OCI-LY3 (cell line): ENCODE results near the gene CLMN.

Experiments
- H2AFZ ChIP-seq: fragments of 200-600, 300-600 bp; shearing (Covaris generic); 2 replicates; pipeline ENCODE4 v1.6.0; 2014; ENCODE audit warnings: antibody characterized with exemption, low read depth, low read length
- H3K27ac ChIP-seq: fragments of 200-600, 300-600 bp; sonication (generic); 2 replicates; pipeline ENCODE4 v1.5.1; 2014; ENCODE audit warnings: mild to moderate bottlenecking, low read length, moderate library complexity, mixed read lengths
- H3K27me3 ChIP-seq: fragments of 200-600, 300-600 bp; sonication (generic); 2 replicates; pipeline ENCODE4 v1.6.1; 2014; ENCODE audit warnings: low read depth, low read length, mixed read lengths
- H3K36me3 ChIP-seq: fragments of 200-600, 300-600 bp; sonication (generic); replicated peaks from 2 replicates; pipeline ENCODE3; 2014; ENCODE audit warnings: low read depth, low read length, mixed read lengths
- H3K4me1 ChIP-seq: fragments of 300-600, 200-600 bp; sonication (generic); 2 replicates; pipeline ENCODE4 v1.6.1; 2014; ENCODE audit warnings: low read length, mixed read lengths
- H3K4me2 ChIP-seq: fragments of 200-600, 300-600 bp; sonication (generic); 2 replicates; pipeline ENCODE4 v1.6.1; 2014; ENCODE audit warnings: low read length, mixed read lengths
- H3K4me3 ChIP-seq: fragments of 300-600, 200-600 bp; sonication (generic); 2 replicates; pipeline ENCODE4 v1.5.1; 2014; ENCODE audit warnings: antibody characterized with exemption, mild to moderate bottlenecking, low read length, moderate library complexity
- H3K79me2 ChIP-seq: fragments of 300-600, 200-600 bp; shearing (Covaris generic); 2 replicates; pipeline ENCODE4 v1.6.1; 2014; ENCODE audit warnings: mild to moderate bottlenecking, low read length, mixed read lengths
- H3K9ac ChIP-seq: fragments of 300-600, 200-600 bp; shearing (Covaris generic); 2 replicates; pipeline ENCODE4 v1.6.0; 2014; ENCODE audit warnings: mild to moderate bottlenecking, low read length, moderate library complexity
- H3K9me3 ChIP-seq: fragments of 200-600, 300-600 bp; shearing (Covaris generic); 2 replicates; pipeline ENCODE4 v1.6.1; 2014; ENCODE audit warnings: low read length, mixed read lengths; ENCODE audit not compliant: insufficient read depth
- H4K20me1 ChIP-seq: fragments of 200-600, 300-600 bp; sonication (generic); 2 replicates; pipeline ENCODE4 v1.6.1; 2016; ENCODE audit warnings: low read length, mixed read lengths; ENCODE audit not compliant: insufficient read depth
- EZH2phosphoT487 ChIP-seq: fragments of 200-600 bp; shearing (Covaris generic); IDR thresholded peaks from 2 replicates; pipeline ENCODE4 v1.6.1; 2018; ENCODE audit warnings: antibody characterized with exemption, mixed run types, low read depth
- TF ChIP-seq, protein P1 (sequence below): fragments of 200-600, 300-600 bp; sonication (generic); IDR thresholded peaks from 2 replicates; pipeline ENCODE4 v1.5.1; 2014; ENCODE audit warnings: antibody characterized with exemption, low read length, low read depth

CLMN gene

DNA sequence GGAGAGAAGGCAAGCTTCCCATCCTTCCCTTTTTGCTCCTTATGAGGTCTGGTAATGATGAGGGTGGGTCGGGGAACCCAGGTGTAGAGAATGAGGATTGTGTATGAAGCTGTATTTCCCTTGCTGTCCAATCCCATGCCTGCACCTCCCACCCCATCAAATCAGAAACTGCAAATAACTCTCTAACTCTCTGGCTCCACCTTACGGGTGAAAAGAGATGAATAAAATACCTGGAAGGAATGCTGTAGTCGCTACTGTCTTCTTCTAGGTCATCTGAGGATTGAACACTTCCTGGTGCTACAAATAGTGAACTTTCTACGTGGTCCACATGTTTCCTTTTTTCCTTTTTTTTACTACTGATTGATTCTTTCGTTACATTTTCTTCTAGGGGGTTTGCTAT lies 123.4 kb downstream of the CLMN start:
- H3K4me3 ChIP-seq: no peak overlapping the region
- peak overlapping the region; percentile 11; the same call in 1 of the 2 replicates for H3K4me2 ChIP-seq
- no peaks in the 10 kb centered on the region for H4K20me1 ChIP-seq
- TF ChIP-seq, protein P1, sequence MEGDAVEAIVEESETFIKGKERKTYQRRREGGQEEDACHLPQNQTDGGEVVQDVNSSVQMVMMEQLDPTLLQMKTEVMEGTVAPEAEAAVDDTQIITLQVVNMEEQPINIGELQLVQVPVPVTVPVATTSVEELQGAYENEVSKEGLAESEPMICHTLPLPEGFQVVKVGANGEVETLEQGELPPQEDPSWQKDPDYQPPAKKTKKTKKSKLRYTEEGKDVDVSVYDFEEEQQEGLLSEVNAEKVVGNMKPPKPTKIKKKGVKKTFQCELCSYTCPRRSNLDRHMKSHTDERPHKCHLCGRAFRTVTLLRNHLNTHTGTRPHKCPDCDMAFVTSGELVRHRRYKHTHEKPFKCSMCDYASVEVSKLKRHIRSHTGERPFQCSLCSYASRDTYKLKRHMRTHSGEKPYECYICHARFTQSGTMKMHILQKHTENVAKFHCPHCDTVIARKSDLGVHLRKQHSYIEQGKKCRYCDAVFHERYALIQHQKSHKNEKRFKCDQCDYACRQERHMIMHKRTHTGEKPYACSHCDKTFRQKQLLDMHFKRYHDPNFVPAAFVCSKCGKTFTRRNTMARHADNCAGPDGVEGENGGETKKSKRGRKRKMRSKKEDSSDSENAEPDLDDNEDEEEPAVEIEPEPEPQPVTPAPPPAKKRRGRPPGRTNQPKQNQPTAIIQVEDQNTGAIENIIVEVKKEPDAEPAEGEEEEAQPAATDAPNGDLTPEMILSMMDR: peak; percentile 62
- no peak for TF ChIP-seq EZH2phosphoT487
- peaks cover 4% of the 10 kb centered on the region for H3K4me1 ChIP-seq
- no peaks in the 10 kb centered on the region for H3K9me3 ChIP-seq
- H3K79me2 ChIP-seq: no peaks in the 10 kb centered on the region
- H2AFZ ChIP-seq: no peak overlapping the region
- no peaks in the 10 kb centered on the region for H3K27me3 ChIP-seq
- H3K9ac ChIP-seq: no peak overlapping the region
- H3K36me3 ChIP-seq: no peaks in the 10 kb centered on the region
- H3K27ac ChIP-seq: no peak overlapping the region

DNA sequence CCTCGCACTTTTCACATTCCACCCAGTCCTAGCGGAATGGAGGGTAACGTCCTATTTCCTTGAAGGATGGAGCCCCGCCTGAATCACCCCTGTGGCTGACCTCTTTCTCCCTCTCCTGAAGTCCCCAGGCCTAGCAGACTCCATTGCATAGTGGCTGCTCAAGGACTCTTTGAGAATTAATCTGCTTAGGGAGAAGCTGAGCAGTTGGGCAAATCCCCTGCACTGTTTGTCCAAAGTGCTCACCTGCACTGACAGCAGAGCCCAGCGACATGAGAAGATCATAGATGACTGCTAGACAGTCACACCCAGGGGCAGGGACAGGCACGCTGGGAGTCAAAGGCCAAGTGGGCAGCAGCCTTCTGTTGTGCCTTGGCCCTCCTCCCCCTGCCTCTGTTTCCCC lies 124.7 kb downstream of the CLMN start:
- no peak for TF ChIP-seq EZH2phosphoT487
- TF ChIP-seq, protein P1: no peak
- H3K27ac ChIP-seq: no peak overlapping the region
- H3K79me2 ChIP-seq: no peaks in the 10 kb centered on the region
- no peaks in the 10 kb centered on the region for H4K20me1 ChIP-seq
- H3K27me3 ChIP-seq: no peaks in the 10 kb centered on the region
- H3K36me3 ChIP-seq: no peaks in the 10 kb centered on the region
- no peak overlapping the region for H3K9ac ChIP-seq
- no peak overlapping the region for H2AFZ ChIP-seq
- H3K4me2 ChIP-seq: no peak overlapping the region
- peaks cover 4% of the 10 kb centered on the region for H3K4me1 ChIP-seq
- no peaks in the 10 kb centered on the region for H3K9me3 ChIP-seq
- H3K4me3 ChIP-seq: no peak overlapping the region

DNA sequence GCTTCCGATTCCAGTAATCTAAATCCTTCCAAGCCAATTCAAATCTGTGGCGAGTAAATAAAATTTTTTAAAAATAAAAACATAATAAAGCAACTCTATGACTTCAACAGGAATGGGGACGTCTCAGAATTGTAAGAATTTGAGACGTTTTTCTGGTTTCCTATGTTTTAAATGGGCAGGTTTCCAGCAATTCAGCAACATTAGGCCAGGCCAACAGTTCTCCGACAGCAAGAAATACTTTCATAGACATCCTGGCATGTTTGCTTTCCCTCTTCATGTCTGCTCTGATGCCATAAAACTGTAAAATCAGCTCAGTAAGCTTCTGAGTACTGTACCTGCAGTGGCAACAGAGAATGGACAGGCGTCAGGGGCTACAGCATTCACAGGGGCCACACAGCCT lies 126.6 kb downstream of the CLMN start:
- Histone ChIP-seq H4K20me1 (no peaks in the 10 kb centered on the region), H3K9ac (no peak overlapping the region), H3K27me3 (peaks cover 3% of the 10 kb centered on the region), H3K36me3 (no peaks in the 10 kb centered on the region), H3K27ac (no peak overlapping the region), H3K4me1 (peaks cover 4% of the 10 kb centered on the region), H2AFZ (no peak overlapping the region), H3K79me2 (no peaks in the 10 kb centered on the region), H3K4me3 (no peak overlapping the region), H3K4me2 (no peak overlapping the region), H3K9me3 (no peaks in the 10 kb centered on the region)
- TF ChIP-seq, protein P1: no peak
- no peak for TF ChIP-seq EZH2phosphoT487

DNA sequence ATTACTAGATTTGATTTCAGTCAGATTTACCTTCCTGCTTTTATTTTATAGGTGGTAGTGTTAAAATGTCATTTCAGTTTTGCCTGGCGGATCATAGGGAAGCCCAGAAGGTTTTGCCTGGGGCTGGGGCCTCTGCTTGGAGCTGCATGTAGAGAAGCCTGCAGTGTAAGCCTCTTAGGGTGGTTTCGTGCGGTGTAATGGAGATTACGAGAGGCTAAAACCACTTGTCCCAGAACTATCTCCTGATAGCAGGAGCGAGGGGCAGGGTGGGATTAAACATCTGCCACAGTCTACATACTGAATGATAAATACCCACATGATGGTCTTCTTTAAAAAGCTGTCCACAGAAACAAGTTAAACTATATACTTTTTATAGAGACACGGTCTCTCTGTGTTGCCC lies 127.4 kb downstream of the CLMN start:
- no peaks in the 10 kb centered on the region for H3K9me3 ChIP-seq
- no peak overlapping the region for H3K4me2 ChIP-seq
- no peaks in the 10 kb centered on the region for H3K79me2 ChIP-seq
- H3K4me3 ChIP-seq: no peak overlapping the region
- no peaks in the 10 kb centered on the region for H3K36me3 ChIP-seq
- no peak overlapping the region for H2AFZ ChIP-seq
- H3K9ac ChIP-seq: no peak overlapping the region
- peaks cover 8% of the 10 kb centered on the region for H3K27me3 ChIP-seq
- TF ChIP-seq, protein P1: no peak
- no peak for TF ChIP-seq EZH2phosphoT487
- H3K27ac ChIP-seq: no peak overlapping the region
- H3K4me1 ChIP-seq: peaks cover 4% of the 10 kb centered on the region
- H4K20me1 ChIP-seq: no peaks in the 10 kb centered on the region
